Esophagus (tissue), 2 donors: ENCODE data around the gene MYO19. TPM values are rescaled to one million over a fixed set of nuclear protein-coding genes. Genes with fewer than 3 reads are reported as not detected.

Source experiments
- H3K27ac ChIP-seq, 2 donors: one replicate each; pipeline ENCODE4 v1.5.1; 2013; ENCODE audit warnings: low read depth in 2 of 2, mild to moderate bottlenecking in 2 of 2, inconsistent platforms in 1 of 2, low read length in 1 of 2, moderate library complexity in 1 of 2
- H3K27me3 ChIP-seq, 2 donors: one replicate each; pipeline ENCODE4 v1.6.1; 2013; ENCODE audit warnings: low read length in 2 of 2, control low read depth in 1 of 2, mild to moderate bottlenecking in 1 of 2; ENCODE audit not compliant: insufficient read depth in 2 of 2, control insufficient read depth in 1 of 2
- H3K36me3 ChIP-seq, 2 donors: one replicate each; pipeline ENCODE4 v1.6.1; 2013; ENCODE audit warnings: low read length in 1 of 2; ENCODE audit not compliant: control insufficient read depth in 2 of 2, insufficient read depth in 2 of 2
- H3K4me1 ChIP-seq, 2 donors: one replicate each; pipeline ENCODE4 v1.6.1; 2013; ENCODE audit warnings: low read length in 1 of 2; ENCODE audit not compliant: control insufficient read depth in 2 of 2, insufficient read depth in 2 of 2
- H3K4me3 ChIP-seq, 2 donors: one replicate each; pipeline ENCODE4 v1.5.1; 2013; ENCODE audit warnings: low read length in 2 of 2, mild to moderate bottlenecking in 2 of 2, low read depth in 1 of 2, moderate library complexity in 1 of 2
- H3K9me3 ChIP-seq, 2 donors: one replicate each; pipeline ENCODE4 v1.6.1; 2013; ENCODE audit warnings: mild to moderate bottlenecking in 2 of 2, low read depth in 1 of 2, low read length in 1 of 2, moderate library complexity in 1 of 2; ENCODE audit not compliant: control insufficient read depth in 2 of 2, insufficient read depth in 1 of 2
- WGBS, 2 donors: extraction: QIAGEN DNeasy Blood & Tissue Kit; methylation state at CpG; one replicate each; pipeline ENCODE4 v1.1.7; 2013; 5-methylcytosine and 5-hydroxymethylcytosine counted together
- polyA plus RNA-seq, 2 donors: library from polyadenylated mRNA; stranded (reverse); fragments of 200-250 nt; gene quantifications; one replicate each; pipeline ENCODE4 v1.2.3, GENCODE V29; 2013
- donor health status: healthy with polysubstance abuse.
- donor health status: Bipolar disorder and iron deficiency.

Gene MYO19
- polyA plus RNA-seq, 2 donors = 46.9 to 64.6 TPM

DNA sequence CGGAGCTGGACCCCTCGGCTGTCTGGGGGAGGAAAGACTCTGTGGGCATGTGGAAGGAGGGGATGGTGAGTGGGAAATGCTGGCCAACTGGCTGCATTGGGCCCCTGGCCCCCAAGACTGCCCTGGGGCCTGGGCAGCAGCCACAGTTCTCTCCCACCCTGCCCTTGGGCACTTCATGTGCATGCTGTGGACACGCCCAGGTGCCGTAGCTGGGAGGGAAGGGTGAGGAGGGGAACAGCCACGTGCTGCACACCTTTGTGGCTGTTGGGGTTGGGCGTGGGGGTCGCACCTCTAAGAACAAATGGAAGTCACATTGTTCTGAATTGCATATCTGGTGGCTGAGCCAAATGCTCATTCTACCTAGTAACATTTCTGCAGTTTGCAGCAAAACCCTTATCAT lies 60.1 kb downstream of the MYO19 start:
- 48 to 53% methylated on average over 7 of the region's 7 CpGs for WGBS, 2 donors
- peaks cover 0 to 2% of the 10 kb centered on the region in 2 donors for H3K4me1 ChIP-seq
- no peaks in the 10 kb centered on the region for H3K36me3 ChIP-seq
- no peak overlapping the region for H3K27ac ChIP-seq
- H3K27me3 ChIP-seq = no peaks in the 10 kb centered on the region
- H3K9me3 ChIP-seq = no peaks in the 10 kb centered on the region
- H3K4me3 ChIP-seq = no peak overlapping the region

DNA sequence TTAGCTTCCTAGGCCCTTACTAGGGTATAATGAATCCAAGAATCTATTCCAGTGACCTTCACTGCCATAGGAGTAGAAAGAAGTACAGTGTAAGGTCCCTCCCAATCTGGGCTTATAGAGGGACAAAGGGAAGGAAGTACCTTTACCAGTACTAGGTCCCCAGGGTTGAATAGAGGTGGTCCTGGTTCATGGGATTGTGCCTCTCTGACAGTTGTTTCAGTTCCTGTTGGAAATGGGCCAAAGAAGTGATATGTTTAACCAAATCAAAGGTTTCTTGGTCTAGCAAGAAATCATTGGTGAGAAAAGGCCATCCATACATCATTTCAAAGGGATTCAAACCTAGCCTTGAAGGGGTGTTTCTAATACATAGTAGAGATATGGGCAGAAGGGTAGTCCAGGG lies 64.2 kb downstream of the MYO19 start:
- Histone ChIP-seq H3K36me3 (no peaks in the 10 kb centered on the region), H3K4me1 (peaks cover 0 to 2% of the 10 kb centered on the region in 2 donors), H3K27me3 (no peaks in the 10 kb centered on the region), H3K9me3 (no peaks in the 10 kb centered on the region), H3K27ac (no peak overlapping the region), H3K4me3 (no peak overlapping the region)

- H3K27ac ChIP-seq = no peak overlapping the region
- peaks cover 0 to 3% of the 10 kb centered on the region in 2 donors for H3K9me3 ChIP-seq
- no peak overlapping the region for H3K4me3 ChIP-seq
- no peaks in the 10 kb centered on the region for H3K4me1 ChIP-seq
- no peaks in the 10 kb centered on the region for H3K27me3 ChIP-seq
- H3K36me3 ChIP-seq = no peaks in the 10 kb centered on the region
- 71 to 76% methylated on average over 7 of the region's 7 CpGs for WGBS, 2 donors
Measured at GRCh38 chr17:36469733-36470132, 64.9 kb downstream of the MYO19 start.

DNA sequence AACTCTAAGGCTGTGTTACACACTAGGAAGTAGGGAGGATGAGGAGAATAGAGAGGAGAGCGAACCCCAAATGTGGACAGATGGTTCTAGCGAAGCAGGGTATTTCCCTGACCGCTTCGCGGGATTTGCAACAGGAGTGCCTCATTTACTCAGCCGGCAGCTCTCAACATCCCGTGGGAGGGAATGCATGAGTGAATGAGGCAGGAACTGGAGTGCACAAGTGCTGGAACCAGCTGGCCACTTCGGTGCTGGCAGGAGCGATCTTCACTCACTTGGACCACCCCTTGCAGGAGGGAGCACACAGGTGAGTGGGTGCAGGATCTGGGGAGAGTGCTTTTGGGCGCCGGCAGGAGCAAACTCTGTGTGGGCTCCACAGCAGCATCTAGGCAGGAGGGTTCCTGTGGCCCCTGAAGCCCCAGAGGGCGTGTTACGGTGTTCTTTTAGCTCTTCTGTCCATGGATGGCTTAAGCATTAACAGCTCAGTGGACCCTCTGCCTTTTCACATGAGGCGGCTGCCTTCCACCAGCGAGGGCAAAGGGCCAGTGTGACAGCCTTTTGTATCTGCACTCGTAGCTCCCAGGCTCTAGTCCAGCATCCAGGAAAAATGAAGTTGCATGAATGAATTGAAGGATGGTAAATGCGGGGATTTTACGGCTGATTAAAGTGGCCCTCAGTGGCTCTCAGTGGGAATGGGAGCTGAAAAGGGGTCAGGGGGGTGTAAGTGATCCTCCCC lies 65.6 kb downstream of the MYO19 start:
- H3K9me3 ChIP-seq = peaks cover 0 to 4% of the 10 kb centered on the region in 2 donors
- H3K27ac ChIP-seq = no peak overlapping the region
- WGBS, 2 donors = 66 to 72% methylated on average over 18 of the region's 18 CpGs
- no peaks in the 10 kb centered on the region for H3K4me1 ChIP-seq
- no peaks in the 10 kb centered on the region for H3K36me3 ChIP-seq
- no peaks in the 10 kb centered on the region for H3K27me3 ChIP-seq
- no peak overlapping the region for H3K4me3 ChIP-seq

DNA sequence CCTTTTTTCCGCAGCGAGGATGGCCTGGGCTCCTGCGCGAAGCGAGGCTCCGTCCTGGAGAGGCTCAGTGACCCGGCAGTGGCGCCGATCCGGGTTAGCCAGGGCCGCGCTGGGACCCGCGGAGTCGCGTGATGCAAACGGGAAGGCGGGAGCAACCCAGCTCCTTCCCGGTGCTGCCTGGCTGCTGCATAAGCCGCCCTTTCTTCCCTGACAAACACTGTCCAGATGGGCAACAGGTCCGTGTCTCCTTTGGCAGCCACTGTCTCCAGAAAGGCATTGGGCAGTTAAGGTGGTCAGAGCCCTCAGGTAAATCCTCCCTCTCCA lies 69.9 kb downstream of the MYO19 start:
- 15 to 17% methylated on average over 21 of the region's 21 CpGs for WGBS, 2 donors
- H3K27ac ChIP-seq = no peak overlapping the region
- H3K9me3 ChIP-seq = peaks cover 0 to 9% of the 10 kb centered on the region in 2 donors
- no peaks in the 10 kb centered on the region for H3K36me3 ChIP-seq
- H3K4me3 ChIP-seq = no peak overlapping the region
- no peaks in the 10 kb centered on the region for H3K27me3 ChIP-seq
- no peaks in the 10 kb centered on the region for H3K4me1 ChIP-seq

DNA sequence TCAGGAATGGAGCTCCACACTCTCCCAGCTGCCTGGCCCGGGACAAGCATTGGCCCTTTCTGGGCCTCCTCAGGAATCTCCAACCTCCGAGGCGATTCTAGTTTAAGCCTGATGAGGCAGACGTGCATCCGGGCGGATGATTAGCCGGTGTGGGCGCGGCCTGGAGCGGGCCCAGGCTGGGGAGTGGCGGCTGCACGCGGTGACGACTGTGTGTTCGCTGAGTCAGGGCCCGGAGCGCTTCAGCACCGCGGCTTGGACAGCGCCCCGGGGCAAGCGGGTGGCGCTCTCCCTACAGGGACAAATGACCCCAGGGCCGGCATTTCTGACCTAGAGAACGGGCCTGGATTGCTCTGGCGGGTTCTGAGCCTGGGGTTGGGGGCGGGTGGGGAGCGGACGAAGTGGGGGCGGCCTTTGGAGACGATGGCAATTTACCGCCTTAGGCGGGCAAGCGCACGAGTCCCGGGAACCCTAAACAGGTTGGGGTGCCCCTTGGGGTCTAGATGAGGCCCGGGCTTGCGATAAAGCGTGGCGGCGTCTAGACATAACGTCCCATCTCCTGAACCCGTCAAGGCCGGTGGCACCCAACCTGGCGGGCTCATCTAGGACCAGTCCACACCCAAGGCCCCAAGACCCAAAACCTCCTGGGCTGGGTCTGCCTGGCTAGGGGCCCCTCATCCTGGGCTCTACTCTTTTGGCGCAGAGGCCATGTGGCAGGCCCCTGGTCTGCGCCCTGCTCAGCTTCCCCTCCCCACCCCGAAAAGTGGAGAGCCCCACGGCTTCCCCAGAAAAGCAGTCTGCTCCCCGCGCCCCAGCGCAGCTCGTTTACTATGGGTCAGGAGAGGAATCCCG lies 70.5 kb downstream of the MYO19 start:
- 12 to 18% methylated on average over 54 of the region's 54 CpGs for WGBS, 2 donors
- H3K4me1 ChIP-seq = no peaks in the 10 kb centered on the region
- no peak overlapping the region for H3K4me3 ChIP-seq
- no peaks in the 10 kb centered on the region for H3K36me3 ChIP-seq
- H3K27ac ChIP-seq = no peak overlapping the region
- no peaks in the 10 kb centered on the region for H3K27me3 ChIP-seq
- peaks cover 0 to 9% of the 10 kb centered on the region in 2 donors for H3K9me3 ChIP-seq

GRCh38 chr17:36461330-36462110 lies 73.1 kb downstream of the MYO19 start:
- Histone ChIP-seq H3K27ac (no peak overlapping the region), H3K9me3 (peaks cover 0 to 9% of the 10 kb centered on the region in 2 donors), H3K27me3 (no peaks in the 10 kb centered on the region), H3K36me3 (no peaks in the 10 kb centered on the region), H3K4me1 (no peaks in the 10 kb centered on the region), H3K4me3 (no peak overlapping the region)
- 48 to 52% methylated on average over 10 of the region's 10 CpGs for WGBS, 2 donors

DNA sequence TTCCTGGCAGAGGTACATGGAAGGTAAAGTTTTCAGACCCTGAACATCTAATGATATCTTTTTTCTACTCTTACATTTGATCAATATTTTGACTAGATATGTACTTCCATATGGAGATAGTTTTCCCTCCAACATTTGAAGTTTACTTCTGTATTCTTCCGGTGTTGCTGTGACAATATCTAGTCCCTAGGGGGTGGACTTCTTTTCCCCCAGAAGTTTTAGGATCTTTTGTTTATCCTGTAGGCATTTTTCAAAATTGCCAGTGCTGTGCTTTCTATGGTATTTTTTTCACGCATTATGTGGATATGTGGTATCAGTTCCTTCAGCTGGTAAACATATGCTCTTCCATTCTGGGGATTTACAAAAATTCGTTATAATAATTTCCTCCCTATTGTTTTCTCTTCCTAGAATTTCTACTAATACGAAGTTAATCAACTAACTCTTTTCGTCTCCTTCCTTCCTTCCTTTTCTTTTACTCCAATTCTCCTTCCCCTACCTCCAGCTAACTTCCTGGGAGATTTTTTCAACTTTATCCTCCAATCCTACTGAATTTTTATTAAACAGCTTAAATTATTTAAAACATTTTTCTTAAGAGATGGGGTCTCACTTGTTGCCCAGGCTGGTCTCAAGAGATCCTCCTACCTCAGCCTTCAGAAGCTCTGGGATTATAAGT lies 74.3 kb downstream of the MYO19 start:
- Histone ChIP-seq H3K4me1 (no peaks in the 10 kb centered on the region), H3K9me3 (peaks cover 0 to 9% of the 10 kb centered on the region in 2 donors), H3K36me3 (no peaks in the 10 kb centered on the region), H3K27me3 (no peaks in the 10 kb centered on the region), H3K27ac (no peak overlapping the region), H3K4me3 (no peak overlapping the region)
- WGBS, 2 donors = 61 to 64% methylated on average over 5 of the region's 5 CpGs

DNA sequence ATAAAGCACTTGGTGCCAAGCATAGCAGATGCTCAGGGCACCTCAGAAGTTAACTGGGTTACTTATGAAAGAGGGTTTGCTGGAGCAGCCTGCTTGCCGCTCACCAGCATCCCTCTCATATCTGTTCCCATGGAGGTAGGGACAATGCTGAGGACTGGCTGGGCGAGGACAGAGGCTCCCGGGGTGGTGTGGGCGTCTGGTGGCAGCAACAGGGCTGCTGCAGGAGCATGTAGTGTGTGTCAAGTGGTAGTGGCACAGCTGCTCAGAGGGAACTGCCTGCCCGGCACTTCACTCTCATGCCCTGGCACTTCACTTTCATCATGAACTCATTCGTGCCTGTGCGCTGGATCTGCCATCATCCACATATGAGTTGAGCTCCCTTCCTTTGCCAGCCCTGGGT lies 75.1 kb downstream of the MYO19 start:
- no peaks in the 10 kb centered on the region for H3K36me3 ChIP-seq
- WGBS, 2 donors = 70 to 74% methylated on average over 7 of the region's 7 CpGs
- no peak overlapping the region for H3K4me3 ChIP-seq
- no peaks in the 10 kb centered on the region for H3K4me1 ChIP-seq
- no peak overlapping the region for H3K27ac ChIP-seq
- peaks cover 0 to 5% of the 10 kb centered on the region in 2 donors for H3K9me3 ChIP-seq
- no peaks in the 10 kb centered on the region for H3K27me3 ChIP-seq
